Calu3 (cell line): ENCODE measurements around the gene PLCG2. TPM values are rescaled to one million over a fixed set of nuclear protein-coding genes. Genes with fewer than 3 reads are reported as not detected.
A peak's percentile ranks its signal among the peaks of the same experiment; 100 is the strongest.

Experiments
- BruUV-seq: library from RNA; stranded (reverse); fragments of 400-500 nt; replicated peaks from 2 replicates; lab custom pipeline; 2021; lab: Mats Ljungman, UMichigan
- CTCF ChIA-PET: fragments of 300-600 bp; sonication (Branson Sonifier 250); formaldehyde crosslinking; loops from one replicate; lab custom pipeline; 2022; ENCODE audit warnings: antibody characterized with exemption; lab: Charles Lee
- DNase-seq: peaks from one replicate; pipeline ENCODE4 v3.0.0; 2022
- H3K27ac Mint-ChIP-seq: one replicate; pipeline ENCODE4 v1.8.0; 2022; ENCODE audit warnings: mixed read lengths; ENCODE audit not compliant: unreplicated experiment
- H3K27me3 Mint-ChIP-seq: one replicate; pipeline ENCODE4 v1.8.0; 2022; ENCODE audit warnings: mixed read lengths; ENCODE audit not compliant: unreplicated experiment
- H3K36me3 Mint-ChIP-seq: one replicate; pipeline ENCODE4 v1.8.0; 2022; ENCODE audit warnings: mild to moderate bottlenecking, moderate library complexity, mixed read lengths; ENCODE audit not compliant: insufficient read depth, unreplicated experiment
- H3K4me1 Mint-ChIP-seq: one replicate; pipeline ENCODE4 v1.8.0; 2022; ENCODE audit warnings: mild to moderate bottlenecking, low read depth, mixed read lengths; ENCODE audit not compliant: unreplicated experiment
- H3K4me3 Mint-ChIP-seq: one replicate; pipeline ENCODE4 v1.8.0; 2022; ENCODE audit warnings: mild to moderate bottlenecking, low read depth, moderate library complexity, mixed read lengths; ENCODE audit not compliant: unreplicated experiment
- H3K9me3 Mint-ChIP-seq: one replicate; pipeline ENCODE4 v1.8.0; 2022; ENCODE audit warnings: low read depth, mixed read lengths; ENCODE audit not compliant: unreplicated experiment
- CTCF ChIP-seq: fragments of 200-600 bp; IDR thresholded peaks from one replicate; pipeline ENCODE4 v1.8.0; 2022; ENCODE audit warnings: antibody characterized with exemption; ENCODE audit not compliant: unreplicated experiment
- intact Hi-C: fragments of 100-400 bp; cut with micrococcal nuclease; formaldehyde crosslinking; loops from one replicate; pipeline ENCODE4 v1.10.0; 2022; ENCODE audit not compliant: unreplicated experiment
- total RNA-seq: library from RNA; stranded (reverse); gene quantifications from 2 replicates; pipeline ENCODE4 v1.2.3, GENCODE V29; 2022

Gene PLCG2
- total RNA-seq, 1 experiment from 2014 or later: 3.4 TPM

- Mint-ChIP-seq H3K36me3 (no peaks in the 10 kb centered on the region), H3K9me3 (no peaks in the 10 kb centered on the region), H3K27ac (no peak overlapping the region), H3K4me3 (no peak overlapping the region), H3K4me1 (peaks cover 7% of the 10 kb centered on the region), H3K27me3 (peaks cover 21% of the 10 kb centered on the region)
- intact Hi-C loops: no loop called here
- BruUV-seq: no TSS peak
- no peak for TF ChIP-seq CTCF
- no peak for DNase-seq
- CTCF ChIA-PET: interaction anchor here (1.0 kb wide), 1 partner anchor 16 kb away, joined by 3 read pairs; no protein-coding TSS in a partner anchor
Observed at GRCh38 chr16:81926036-81926435, 146.9 kb downstream of the PLCG2 start.

- H3K27me3 Mint-ChIP-seq: peaks cover 35% of the 10 kb centered on the region
- H3K4me1 Mint-ChIP-seq: peaks cover 7% of the 10 kb centered on the region
- no peak for TF ChIP-seq CTCF
- CTCF ChIA-PET: no interaction called here
- intact Hi-C loops: no loop called here
- H3K4me3 Mint-ChIP-seq: no peak overlapping the region
- no peak overlapping the region for H3K27ac Mint-ChIP-seq
- H3K9me3 Mint-ChIP-seq: no peaks in the 10 kb centered on the region
- no peak for DNase-seq
- H3K36me3 Mint-ChIP-seq: no peaks in the 10 kb centered on the region
- no TSS peak for BruUV-seq
Observed at GRCh38 chr16:81927561-81928185, 148.6 kb downstream of the PLCG2 start.

GRCh38 chr16:81928271-81928918 is 149.3 kb downstream of the PLCG2 start:
- intact Hi-C loops: no loop called here
- H3K9me3 Mint-ChIP-seq: no peaks in the 10 kb centered on the region
- no peak for TF ChIP-seq CTCF
- peaks cover 7% of the 10 kb centered on the region for H3K4me1 Mint-ChIP-seq
- no peak for DNase-seq
- H3K36me3 Mint-ChIP-seq: no peaks in the 10 kb centered on the region
- H3K4me3 Mint-ChIP-seq: no peak overlapping the region
- BruUV-seq: no TSS peak
- H3K27me3 Mint-ChIP-seq: peaks cover 42% of the 10 kb centered on the region
- CTCF ChIA-PET: interaction anchor here (0.6 kb wide), 1 partner anchor 55 kb away, joined by 3 read pairs; no protein-coding TSS in a partner anchor
- H3K27ac Mint-ChIP-seq: no peak overlapping the region

- peaks cover 48% of the 10 kb centered on the region for H3K27me3 Mint-ChIP-seq
- CTCF ChIA-PET: interaction anchor here (0.6 kb wide), 1 partner anchor 55 kb away, joined by 3 read pairs; no protein-coding TSS in a partner anchor
- intact Hi-C loops: no loop called here
- no peak for TF ChIP-seq CTCF
- H3K27ac Mint-ChIP-seq: no peak overlapping the region
- peak; percentile 70 for DNase-seq
- no peaks in the 10 kb centered on the region for H3K36me3 Mint-ChIP-seq
- no peaks in the 10 kb centered on the region for H3K9me3 Mint-ChIP-seq
- no peak overlapping the region for H3K4me3 Mint-ChIP-seq
- no TSS peak for BruUV-seq
- H3K4me1 Mint-ChIP-seq: peaks cover 7% of the 10 kb centered on the region
Observed at GRCh38 chr16:81928975-81929374, 149.9 kb downstream of the PLCG2 start.
